8988T (cell line): ENCODE data around the gene PNPLA6.

ENCODE experiments used
- DNase-seq: peaks from one replicate; pipeline ENCODE4 v3.0.0; 2011

PNPLA6 gene

GRCh38 chr19:7515645-7516151 lies 19.8 kb upstream of the PNPLA6 start, which contains the start of gene ZNF358:
TSS of gene ZNF358 (plus strand) at chr19:7516103. CDS start at chr19:7519243, 3,140 bp downstream.
- peak; percentile 97 for DNase-seq

GRCh38 chr19:7516333-7516732 lies 19.2 kb upstream of the PNPLA6 start:
- DNase-seq, result no peak

GRCh38 chr19:7516878-7517277 lies 18.6 kb upstream of the PNPLA6 start:
- DNase-seq, result no peak

- no peak for DNase-seq
Measured at GRCh38 chr19:7519361-7520130, 16.0 kb upstream of the PNPLA6 start.

- no peak for DNase-seq
Measured at GRCh38 chr19:7520131-7521051, 15.1 kb upstream of the PNPLA6 start.

GRCh38 chr19:7521551-7522071 lies 13.9 kb upstream of the PNPLA6 start:
- no peak for DNase-seq

GRCh38 chr19:7522072-7522922 lies 13.2 kb upstream of the PNPLA6 start, which contains the start of gene MCOLN1:
TSS of gene MCOLN1 (plus strand) at chr19:7522624. CDS start at chr19:7522751, 127 bp downstream.
- peak; percentile 100 for DNase-seq

- no peak for DNase-seq
Measured at GRCh38 chr19:7522923-7523667, 12.4 kb upstream of the PNPLA6 start.

- no peak for DNase-seq
Measured at GRCh38 chr19:7524523-7524922, 11.0 kb upstream of the PNPLA6 start.

- no peak for DNase-seq
Measured at GRCh38 chr19:7524992-7525739, 10.4 kb upstream of the PNPLA6 start.

GRCh38 chr19:7526059-7526929 lies 9.2 kb upstream of the PNPLA6 start:
- DNase-seq, result no peak

- no peak for DNase-seq
Measured at GRCh38 chr19:7527516-7528191, 7.9 kb upstream of the PNPLA6 start.

GRCh38 chr19:7528192-7528519 lies 7.4 kb upstream of the PNPLA6 start:
- no peak for DNase-seq

- no peak for DNase-seq
Measured at GRCh38 chr19:7528522-7529245, 6.8 kb upstream of the PNPLA6 start.

GRCh38 chr19:7529246-7529600 lies 6.3 kb upstream of the PNPLA6 start:
- DNase-seq, result no peak

GRCh38 chr19:7529610-7530490 lies 5.7 kb upstream of the PNPLA6 start:
- DNase-seq, result no peak

GRCh38 chr19:7533281-7533885 lies 2.1 kb upstream of the PNPLA6 start:
- no peak for DNase-seq
